D721Med (cell line): ENCODE measurements around the gene SMG6.

Experiments used
- DNase-seq: peaks from one replicate; pipeline ENCODE4 v3.0.0; 2011; ENCODE audit warnings: low spot score; ENCODE audit not compliant: insufficient read length
- FAIRE-seq: peaks from 2 replicates; lab custom pipeline; 2011; peaks lifted over from hg19 to GRCh38; lab: Jason Lieb, UNC
- CTCF ChIP-seq: IDR thresholded peaks from 2 replicates; pipeline ENCODE4 v1.5.1; 2012; ENCODE audit warnings: mild to moderate bottlenecking, control low read depth; ENCODE audit not compliant: insufficient read depth; ENCODE audit errors: missing control alignments

SMG6 gene

DNA sequence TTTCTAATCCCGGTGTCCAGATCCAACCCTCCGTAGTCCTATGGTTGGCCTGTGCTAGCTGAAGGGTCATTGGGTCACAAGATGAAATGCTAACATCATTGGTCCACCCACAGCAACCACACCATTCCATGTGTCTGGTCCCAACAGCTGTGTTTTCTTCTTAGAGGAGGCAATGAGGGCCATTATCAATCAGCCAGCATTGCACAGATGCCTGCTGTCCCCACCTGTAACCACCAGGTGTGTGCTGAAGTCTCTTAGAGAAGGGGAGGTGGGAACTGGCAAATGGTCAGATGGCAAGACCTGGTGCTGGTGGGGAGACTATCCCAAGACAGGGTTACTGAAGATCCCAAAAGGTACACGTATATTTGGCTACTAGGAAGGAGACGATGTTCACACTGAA is 211.3 kb downstream of the SMG6 start:
- FAIRE-seq (no peak), DNase-seq (no peak)
- no peak for TF ChIP-seq CTCF

DNA sequence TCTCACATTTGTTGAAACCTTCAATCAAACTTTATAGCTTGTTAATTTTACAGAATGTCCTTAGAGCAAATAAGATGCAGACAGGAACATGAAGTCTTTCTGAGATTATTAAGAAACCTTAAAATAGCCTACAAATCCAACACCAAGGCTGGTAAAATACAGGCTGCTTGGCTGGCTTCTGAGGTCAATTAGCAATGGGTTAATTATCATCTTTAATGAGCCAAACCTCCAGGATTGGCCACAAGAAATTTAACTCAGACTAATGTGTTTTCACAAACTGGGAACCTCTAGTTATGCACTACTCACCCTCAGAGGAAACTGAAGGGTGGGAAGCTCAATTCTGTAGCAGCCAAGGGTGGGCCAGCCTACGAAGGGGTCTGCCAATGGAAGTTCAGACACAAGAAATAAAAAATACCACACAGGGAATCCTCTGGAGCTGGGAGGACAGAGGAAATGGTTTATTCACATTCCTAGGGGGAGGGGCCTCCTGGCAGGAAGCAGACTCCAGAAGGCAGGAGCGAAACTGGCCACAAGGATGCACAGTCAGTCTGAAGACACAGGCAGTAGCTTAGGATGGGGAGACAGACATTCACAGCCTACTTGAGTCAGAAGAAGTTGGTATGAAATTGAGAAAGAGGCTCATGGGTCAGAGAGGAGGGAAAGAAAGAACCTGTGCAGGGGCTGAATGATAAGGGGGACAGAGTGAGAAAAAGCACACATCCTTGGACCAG is 212.6 kb downstream of the SMG6 start:
- no peak for TF ChIP-seq CTCF
- DNase-seq: no peak
- no peak for FAIRE-seq

DNA sequence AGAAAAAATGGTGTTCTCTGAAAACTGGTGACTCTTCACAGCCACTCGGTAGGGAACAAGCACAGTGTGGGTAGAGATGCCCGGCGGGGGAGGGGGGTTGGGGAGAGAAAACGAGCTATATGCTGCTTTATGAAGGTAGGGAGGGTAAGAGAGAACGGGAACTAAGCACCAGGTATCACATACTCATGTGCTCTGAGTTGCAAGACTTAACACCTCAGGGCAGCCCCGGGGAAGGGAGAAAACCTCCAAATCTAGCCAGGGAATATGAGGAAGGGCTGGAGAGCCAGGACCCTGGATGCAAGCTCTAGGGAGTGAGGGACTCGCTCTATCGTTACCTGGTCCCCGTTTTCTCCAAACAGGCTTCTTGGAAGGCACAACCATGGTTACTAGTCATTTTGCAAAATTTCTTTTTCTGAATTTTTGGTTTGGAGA is 213.4 kb downstream of the SMG6 start:
- no peak for TF ChIP-seq CTCF
- FAIRE-seq (no peak), DNase-seq (no peak)

GRCh38 chr17:2089021-2089422 is 214.6 kb downstream of the SMG6 start:
- DNase-seq (no peak), FAIRE-seq (no peak)
- no peak for TF ChIP-seq CTCF

DNA sequence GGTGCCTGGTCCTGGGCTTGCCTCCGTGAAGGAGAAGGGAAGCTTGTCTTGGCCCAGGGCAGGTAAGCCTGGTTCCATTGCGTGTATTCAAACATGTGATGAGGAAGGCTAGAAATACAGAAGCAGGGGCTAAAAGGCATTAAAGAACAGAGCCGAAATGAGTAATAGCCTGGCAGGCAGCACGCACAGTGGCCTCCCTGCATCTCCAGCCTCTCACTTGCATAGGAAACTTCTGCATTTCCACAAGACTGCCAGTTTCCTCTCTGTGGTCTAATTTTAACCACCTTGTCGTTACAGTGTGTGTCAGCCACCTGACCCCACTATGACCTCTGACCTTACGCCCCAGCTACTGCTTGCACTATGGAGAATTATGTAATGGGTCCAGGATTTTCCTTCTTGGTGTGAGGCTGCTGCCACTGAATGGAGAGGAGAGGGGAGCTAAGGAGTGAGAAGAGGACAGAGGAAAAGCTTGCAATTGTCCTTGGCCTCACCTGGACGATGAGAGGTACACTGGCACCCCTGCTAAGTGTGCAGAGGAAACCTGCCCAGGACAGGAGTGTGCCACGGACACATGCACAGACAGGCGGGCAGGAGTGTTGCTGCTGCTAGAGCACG is 215.9 kb downstream of the SMG6 start:
- no peak for TF ChIP-seq CTCF
- DNase-seq (no peak), FAIRE-seq (no peak)

GRCh38 chr17:2086306-2086705 is 217.3 kb downstream of the SMG6 start:
- no peak for TF ChIP-seq CTCF
- DNase-seq (no peak), FAIRE-seq (no peak)

- FAIRE-seq (no peak), DNase-seq (no peak)
These were observed 218.0 kb downstream of the SMG6 start for GRCh38 chr17:2085648-2085949.

More at GRCh38 chr17:2085648-2085949, 218.0 kb downstream of the SMG6 start:
- TF ChIP-seq CTCF: no peak
